WERI-Rb-1 (cell line): ENCODE measurements around the gene RBM25.

Experiments used
- DNase-seq: peaks from one replicate; pipeline ENCODE4 v3.0.0-alpha.2; 2020
- H3K27ac ChIP-seq: fragments of 250-450 bp; sonication (Bioruptor Pico); 2 replicates; pipeline ENCODE4 v1.5.1; 2020; ENCODE audit warnings: mild to moderate bottlenecking, moderate library complexity
- H3K27me3 ChIP-seq: fragments of 250-450 bp; sonication (Bioruptor Pico); 2 replicates; pipeline ENCODE4 v1.5.1; 2021; ENCODE audit warnings: mild to moderate bottlenecking, low read depth, moderate library complexity; ENCODE audit not compliant: insufficient read depth, severe bottlenecking
- H3K36me3 ChIP-seq: fragments of 250-450 bp; sonication (Bioruptor Pico); 2 replicates; pipeline ENCODE4 v1.5.1; 2020; ENCODE audit warnings: mild to moderate bottlenecking, moderate library complexity
- H3K4me3 ChIP-seq: 2 replicates; pipeline ENCODE4 v1.5.1; 2011; ENCODE audit warnings: low read depth, mild to moderate bottlenecking, control low read depth, low read length
- H3K9me3 ChIP-seq: fragments of 250-450 bp; sonication (Bioruptor Pico); 2 replicates; pipeline ENCODE4 v1.5.1; 2021; ENCODE audit warnings: mild to moderate bottlenecking, moderate library complexity; ENCODE audit not compliant: severe bottlenecking
- CTCF ChIP-seq: IDR thresholded peaks from 2 replicates; pipeline ENCODE4 v1.5.1; 2011; ENCODE audit warnings: low read depth, mild to moderate bottlenecking, control low read depth, inconsistent platforms, low read length

The RBM25 gene

GRCh38 chr14:73124180-73124894 is 66.0 kb downstream of the RBM25 start:
- H3K36me3 ChIP-seq: peaks cover 40% of the 10 kb centered on the region
- no peak overlapping the region for H3K4me3 ChIP-seq
- DNase-seq: no peak
- TF ChIP-seq CTCF: no peak
- no peaks in the 10 kb centered on the region for H3K27me3 ChIP-seq
- no peak overlapping the region for H3K27ac ChIP-seq
- no peaks in the 10 kb centered on the region for H3K9me3 ChIP-seq

GRCh38 chr14:73125169-73125588 is 66.8 kb downstream of the RBM25 start:
- Histone ChIP-seq H3K36me3 (peaks cover 32% of the 10 kb centered on the region), H3K27me3 (no peaks in the 10 kb centered on the region), H3K4me3 (no peak overlapping the region), H3K9me3 (no peaks in the 10 kb centered on the region), H3K27ac (no peak overlapping the region)
- TF ChIP-seq CTCF: no peak
- no peak for DNase-seq

- no peak for DNase-seq
- no peak for TF ChIP-seq CTCF
- no peak overlapping the region for H3K4me3 ChIP-seq
- peaks cover 26% of the 10 kb centered on the region for H3K36me3 ChIP-seq
- H3K9me3 ChIP-seq: no peaks in the 10 kb centered on the region
- no peaks in the 10 kb centered on the region for H3K27me3 ChIP-seq
- no peak overlapping the region for H3K27ac ChIP-seq
These were observed 67.4 kb downstream of the RBM25 start for GRCh38 chr14:73125746-73126145.

- DNase-seq: no peak
- H3K36me3 ChIP-seq: no peaks in the 10 kb centered on the region
- H3K4me3 ChIP-seq: no peak overlapping the region
- no peaks in the 10 kb centered on the region for H3K27me3 ChIP-seq
- peaks cover 8% of the 10 kb centered on the region for H3K9me3 ChIP-seq
- H3K27ac ChIP-seq: no peak overlapping the region
- TF ChIP-seq CTCF: no peak
These were observed 75.5 kb downstream of the RBM25 start for GRCh38 chr14:73133795-73134194.

GRCh38 chr14:73136085-73136386 is 77.7 kb downstream of the RBM25 start:
- Histone ChIP-seq H3K36me3 (peaks cover 3% of the 10 kb centered on the region; the same call in 1 of the 2 replicates), H3K4me3 (peak overlapping the region; percentile 71), H3K9me3 (peaks cover 8% of the 10 kb centered on the region), H3K27me3 (no peaks in the 10 kb centered on the region), H3K27ac (peak overlapping the region; percentile 72)
- TF ChIP-seq CTCF: no peak
- DNase-seq: no peak
